Fibroblast of lung (primary cell): Measurements from ENCODE around the gene PPFIA4.

Experiments
- CTCF ChIP-seq, 2 donors: IDR thresholded peaks in 1 of 2; conservative IDR thresholded peaks in 1 of 2; 1 replicate in 1 of 2; 2 replicates in 1 of 2; pipeline ENCODE4 v1.5.1; 2011 to 2012; ENCODE audit warnings: low read length in 2 of 2, control low read depth in 1 of 2, inconsistent platforms in 1 of 2, low read depth in 1 of 2, mild to moderate bottlenecking in 1 of 2
- EZH2 ChIP-seq: IDR thresholded peaks from 2 replicates; pipeline ENCODE4 v1.5.1; 2012; ENCODE audit warnings: low read length, control low read depth, mild to moderate bottlenecking; ENCODE audit errors: missing control alignments

DNA sequence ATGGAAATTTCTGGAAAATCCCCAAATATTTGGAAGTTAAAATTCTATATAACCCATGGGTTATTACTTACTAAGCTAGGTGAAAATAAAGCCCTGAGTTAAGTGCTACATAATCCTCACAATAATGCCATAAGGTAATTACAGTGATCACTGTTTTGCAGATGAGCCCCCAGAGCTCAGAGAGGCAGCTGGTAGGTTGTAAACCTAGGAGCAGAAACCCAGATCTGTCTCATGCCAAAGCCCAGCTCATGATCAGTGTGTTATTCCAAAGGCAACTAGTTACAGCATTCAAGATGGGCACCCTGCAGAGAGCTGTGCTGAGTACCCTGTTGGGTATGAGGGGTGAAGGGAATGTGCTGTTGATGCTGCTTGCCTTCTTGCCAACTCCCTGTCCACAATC is 70.3 kb downstream of the PPFIA4 start:
- no peak for TF ChIP-seq CTCF (conservative IDR thresholded peaks at IDR 0.05 in 1 of 2, IDR thresholded peaks at IDR 0.05 in 1 of 2; ENCODE audit: low read depth in 1 of 2, low read length in 2 of 2)
- TF ChIP-seq EZH2, result no peak
